Measurements from ENCODE around the gene CACNA1S.

DNA sequence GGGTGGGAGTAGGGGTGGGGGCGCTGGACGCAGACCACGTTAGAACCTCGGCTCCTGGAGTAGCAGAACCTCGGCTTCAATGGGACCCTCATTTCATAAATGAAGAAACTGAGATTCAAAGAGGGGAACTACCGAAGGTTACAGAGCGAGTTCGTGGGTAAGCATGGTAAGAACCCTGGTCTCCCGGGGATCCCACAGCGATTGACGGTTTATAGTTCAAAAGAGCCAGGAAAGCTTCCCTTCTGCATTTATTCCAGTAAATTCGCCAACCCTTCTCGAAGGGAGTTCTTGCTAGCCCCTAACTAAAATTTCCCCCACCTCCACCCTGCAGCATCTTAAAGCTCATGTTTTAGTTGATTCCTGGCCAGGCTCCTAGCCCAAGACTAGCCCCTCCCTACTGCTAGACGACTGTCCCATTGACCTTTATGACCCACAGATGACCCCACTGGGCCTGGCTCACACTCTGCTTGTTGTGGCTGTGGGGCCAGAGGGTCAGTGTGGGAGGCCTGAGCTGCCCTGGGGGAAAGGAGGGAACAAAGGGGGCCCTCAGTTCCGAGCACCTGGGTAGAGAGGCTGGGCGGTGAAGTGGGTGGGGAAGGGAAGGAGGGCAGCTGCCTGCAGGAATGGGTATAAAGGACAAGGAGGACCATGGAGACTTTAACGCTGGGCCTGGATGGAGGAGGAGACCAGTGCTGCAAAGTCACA lies 88.2 kb downstream of the CACNA1S start:
- TF ChIP-seq POLR2A (IDR thresholded peaks at IDR 0.05): no peak
- TF ChIP-seq, protein P1, sequence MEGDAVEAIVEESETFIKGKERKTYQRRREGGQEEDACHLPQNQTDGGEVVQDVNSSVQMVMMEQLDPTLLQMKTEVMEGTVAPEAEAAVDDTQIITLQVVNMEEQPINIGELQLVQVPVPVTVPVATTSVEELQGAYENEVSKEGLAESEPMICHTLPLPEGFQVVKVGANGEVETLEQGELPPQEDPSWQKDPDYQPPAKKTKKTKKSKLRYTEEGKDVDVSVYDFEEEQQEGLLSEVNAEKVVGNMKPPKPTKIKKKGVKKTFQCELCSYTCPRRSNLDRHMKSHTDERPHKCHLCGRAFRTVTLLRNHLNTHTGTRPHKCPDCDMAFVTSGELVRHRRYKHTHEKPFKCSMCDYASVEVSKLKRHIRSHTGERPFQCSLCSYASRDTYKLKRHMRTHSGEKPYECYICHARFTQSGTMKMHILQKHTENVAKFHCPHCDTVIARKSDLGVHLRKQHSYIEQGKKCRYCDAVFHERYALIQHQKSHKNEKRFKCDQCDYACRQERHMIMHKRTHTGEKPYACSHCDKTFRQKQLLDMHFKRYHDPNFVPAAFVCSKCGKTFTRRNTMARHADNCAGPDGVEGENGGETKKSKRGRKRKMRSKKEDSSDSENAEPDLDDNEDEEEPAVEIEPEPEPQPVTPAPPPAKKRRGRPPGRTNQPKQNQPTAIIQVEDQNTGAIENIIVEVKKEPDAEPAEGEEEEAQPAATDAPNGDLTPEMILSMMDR (IDR thresholded peaks at IDR 0.05): no peak
- TF ChIP-seq POLR2AphosphoS5 (IDR thresholded peaks at IDR 0.05): no peak
- no peak for TF ChIP-seq EP300 (IDR thresholded peaks at IDR 0.05)
